Psoas muscle (tissue), 8 donors: ENCODE data around the gene PTCHD1. TPM values are rescaled to one million over a fixed set of nuclear protein-coding genes. Genes with fewer than 3 reads are reported as not detected.

Experiments used
- ATAC-seq, 4 donors: fragments of 200-7000 bp; cut with Tn5 transposase; one replicate each; pipeline ENCODE4 v1.9.1; 2020; ENCODE audit warnings: moderate library complexity in 3 of 4, mild to moderate bottlenecking in 2 of 4
- DNase-seq, 2 donors: peaks; one replicate each; pipeline ENCODE4 v3.0.0-alpha.2; 2020
- H3K27ac ChIP-seq: fragments of 200-600 bp; one replicate; pipeline ENCODE4 v1.8.0; 2022
- H3K27me3 ChIP-seq, 3 donors: fragments of 200-600 bp in 1 of 3; one replicate each; pipeline versions ENCODE4 v1.6.1 to v1.8.0; 2013 to 2022; ENCODE audit warnings: low read length in 2 of 3, mild to moderate bottlenecking in 2 of 3, moderate library complexity in 1 of 3; ENCODE audit not compliant: insufficient read depth in 3 of 3
- H3K36me3 ChIP-seq, 2 donors: fragments of 200-600 bp in 1 of 2; one replicate each; pipeline versions ENCODE4 v1.6.1 to v1.8.0; 2013 to 2022; ENCODE audit warnings: low read depth in 1 of 2, mild to moderate bottlenecking in 1 of 2, moderate library complexity in 1 of 2; ENCODE audit not compliant: insufficient read depth in 1 of 2
- H3K4me1 ChIP-seq: fragments of 200-600 bp; one replicate; pipeline ENCODE4 v1.8.0; 2022
- H3K4me3 ChIP-seq: fragments of 200-600 bp; one replicate; pipeline ENCODE4 v1.8.0; 2022; ENCODE audit warnings: mild to moderate bottlenecking
- H3K9me3 ChIP-seq: fragments of 200-600 bp; one replicate; pipeline ENCODE4 v1.8.0; 2022
- CTCF ChIP-seq: fragments of 200-600 bp; IDR thresholded peaks from one replicate; pipeline ENCODE4 v1.8.0; 2022; ENCODE audit warnings: antibody characterized with exemption
- WGBS, 3 donors: extraction: QIAGEN DNeasy Blood & Tissue Kit; methylation state at CpG; one replicate each; pipeline versions ENCODE4 v1.1.6 to v1.1.7; 2013; 5-methylcytosine and 5-hydroxymethylcytosine counted together
- intact Hi-C, 2 donors: fragments of 100-400 bp; cut with DNase I; formaldehyde crosslinking; loops; one replicate each; pipeline versions ENCODE4 v1.11.0 to v1.14.2; 2022
- polyA plus RNA-seq, 3 donors: library from polyadenylated mRNA; stranded (reverse); fragments of 200-250 nt; gene quantifications; one replicate each; pipeline ENCODE4 v1.2.3, GENCODE V29; 2013
- total RNA-seq, 4 donors: library from RNA; stranded (reverse); fragmentation: NEBNext Ultra II Directional in 2 of 4; extraction: Animal tissue kit (Norgen Biotek cat#: 25700) in 2 of 4; gene quantifications; one replicate each; pipeline versions ENCODE4 v1.2.1 to v1.2.4, GENCODE V29; 2021 to 2023
- donor health status: healthy with polysubstance abuse.
- donor health status: DM: no; HTN: no; CAD: no; lungs with moderate emphysema.
- donor health status: Bipolar disorder and iron deficiency.
- donor health status: healthy.
- donor health status: DM: yes; HTN: yes; CAD: no.
- donor health status: DM: no; HTN: no; CAD: no.
- donor health status: DM: no; HTN: no; CAD: no.
- donor health status: DM: yes; HTN: yes; CAD: no.

PTCHD1 gene
- total and polyA plus RNA-seq, 7 donors: 0.01 to 0.13 (median 0.05) TPM

- Histone ChIP-seq H3K4me1 (no peaks in the 10 kb centered on the region), H3K27me3 (no peaks in the 10 kb centered on the region), H3K36me3 (no peaks in the 10 kb centered on the region), H3K9me3 (no peaks in the 10 kb centered on the region), H3K4me3 (no peak overlapping the region), H3K27ac (no peak overlapping the region)
- DNase-seq (no peak), ATAC-seq (no peak)
- TF ChIP-seq CTCF: no peak
- WGBS, 3 donors: 56 to 89% (median 75%) methylated on average over 1 of the region's 1 CpG
- intact Hi-C loops: no loop called here
Observed at GRCh38 chrX:23436875-23437274, 102.2 kb downstream of the PTCHD1 start.

- no peaks in the 10 kb centered on the region for H3K4me1 ChIP-seq
- ATAC-seq (no peak), DNase-seq (no peak)
- H3K4me3 ChIP-seq: no peak overlapping the region
- no peak overlapping the region for H3K27ac ChIP-seq
- whole genome bisulfite sequencing, 3 donors: 38 to 70% (median 67%) methylated on average over 3 of the region's 3 CpGs
- intact Hi-C loops: no loop called here
- TF ChIP-seq CTCF: no peak
- no peaks in the 10 kb centered on the region for H3K36me3 ChIP-seq
- no peaks in the 10 kb centered on the region for H3K9me3 ChIP-seq
- no peaks in the 10 kb centered on the region for H3K27me3 ChIP-seq
Observed at GRCh38 chrX:23451266-23451665, 116.6 kb downstream of the PTCHD1 start.
